ENCODE data around the gene KCTD16. TPM values are rescaled to one million over a fixed set of nuclear protein-coding genes. Genes with fewer than 3 reads are reported as not detected.

Gene KCTD16
- total RNA-seq, 1 experiment from 2014 or later, result 0.08 TPM

DNA sequence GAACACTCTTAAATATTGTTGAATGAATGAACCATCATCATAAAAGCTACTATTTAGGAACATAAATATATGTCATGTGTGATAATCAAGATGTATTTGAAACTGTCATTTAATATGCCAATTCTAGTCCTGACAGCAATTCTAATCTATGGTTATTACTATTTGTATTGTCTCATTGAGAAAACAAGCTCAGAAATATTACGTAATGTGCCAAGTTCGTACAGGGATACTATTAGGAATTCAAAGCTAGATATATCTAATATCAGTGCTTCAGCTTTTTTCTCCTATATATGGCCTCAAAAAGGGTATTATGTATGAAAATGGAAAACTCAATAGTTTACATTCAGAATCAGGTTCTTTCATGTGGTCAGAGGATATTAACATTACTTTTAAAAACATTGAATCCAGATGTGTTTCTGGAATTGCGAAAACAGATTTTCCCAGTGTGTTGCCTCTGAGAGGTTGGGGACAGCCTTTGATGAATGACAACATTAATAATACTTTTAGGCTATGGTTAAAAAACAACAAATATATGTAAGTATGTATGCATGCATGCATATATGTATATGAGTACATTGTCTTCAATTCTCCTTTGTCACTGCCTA, 95.1 kb downstream of the KCTD16 start:
- no peaks in the 10 kb centered on the region for H3K9me3 ChIP-seq (ENCODE audit: control insufficient read depth, insufficient read depth, low read depth, low read length)
- BruUV-seq (replicated peaks), result no TSS peak
- ChIA-PET CTCF (no interaction called here), POLR2A (no interaction called here)
- H3K4me3 ChIP-seq (ENCODE audit: low read depth in 2 of 2, low read length in 2 of 2), result no peak overlapping the region
- in situ Hi-C loops (cut with HindIII; ENCODE audit: low pct_unique_long_range_greater_than_20kb, low sequenced_read_pairs), result no loop called here
- no peaks in the 10 kb centered on the region; the same call in 1 of the 2 replicates for H3K27me3 ChIP-seq (ENCODE audit: control insufficient read depth, insufficient read depth, low read length)
- H3K27ac ChIP-seq (ENCODE audit: low read length), result no peak overlapping the region
- ATAC-seq, result no peak
- no peak for TF ChIP-seq POLR2AphosphoS5 (IDR thresholded peaks at IDR 0.05; ENCODE audit: low read depth, low read length)
- TF ChIP-seq TCF7L2 (IDR thresholded peaks at IDR 0.05; ENCODE audit: low read depth, low read length), result no peak
- TF ChIP-seq, protein P1, sequence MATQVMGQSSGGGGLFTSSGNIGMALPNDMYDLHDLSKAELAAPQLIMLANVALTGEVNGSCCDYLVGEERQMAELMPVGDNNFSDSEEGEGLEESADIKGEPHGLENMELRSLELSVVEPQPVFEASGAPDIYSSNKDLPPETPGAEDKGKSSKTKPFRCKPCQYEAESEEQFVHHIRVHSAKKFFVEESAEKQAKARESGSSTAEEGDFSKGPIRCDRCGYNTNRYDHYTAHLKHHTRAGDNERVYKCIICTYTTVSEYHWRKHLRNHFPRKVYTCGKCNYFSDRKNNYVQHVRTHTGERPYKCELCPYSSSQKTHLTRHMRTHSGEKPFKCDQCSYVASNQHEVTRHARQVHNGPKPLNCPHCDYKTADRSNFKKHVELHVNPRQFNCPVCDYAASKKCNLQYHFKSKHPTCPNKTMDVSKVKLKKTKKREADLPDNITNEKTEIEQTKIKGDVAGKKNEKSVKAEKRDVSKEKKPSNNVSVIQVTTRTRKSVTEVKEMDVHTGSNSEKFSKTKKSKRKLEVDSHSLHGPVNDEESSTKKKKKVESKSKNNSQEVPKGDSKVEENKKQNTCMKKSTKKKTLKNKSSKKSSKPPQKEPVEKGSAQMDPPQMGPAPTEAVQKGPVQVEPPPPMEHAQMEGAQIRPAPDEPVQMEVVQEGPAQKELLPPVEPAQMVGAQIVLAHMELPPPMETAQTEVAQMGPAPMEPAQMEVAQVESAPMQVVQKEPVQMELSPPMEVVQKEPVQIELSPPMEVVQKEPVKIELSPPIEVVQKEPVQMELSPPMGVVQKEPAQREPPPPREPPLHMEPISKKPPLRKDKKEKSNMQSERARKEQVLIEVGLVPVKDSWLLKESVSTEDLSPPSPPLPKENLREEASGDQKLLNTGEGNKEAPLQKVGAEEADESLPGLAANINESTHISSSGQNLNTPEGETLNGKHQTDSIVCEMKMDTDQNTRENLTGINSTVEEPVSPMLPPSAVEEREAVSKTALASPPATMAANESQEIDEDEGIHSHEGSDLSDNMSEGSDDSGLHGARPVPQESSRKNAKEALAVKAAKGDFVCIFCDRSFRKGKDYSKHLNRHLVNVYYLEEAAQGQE (IDR thresholded peaks at IDR 0.05; ENCODE audit: insufficient read depth in 1 of 2, low read depth in 2 of 2, low read length in 1 of 2), result no peak
- TF ChIP-seq SIN3A (IDR thresholded peaks at IDR 0.05; ENCODE audit: borderline replicate concordance, insufficient read depth, low read depth, low read length), result no peak
- TF ChIP-seq, protein P2, sequence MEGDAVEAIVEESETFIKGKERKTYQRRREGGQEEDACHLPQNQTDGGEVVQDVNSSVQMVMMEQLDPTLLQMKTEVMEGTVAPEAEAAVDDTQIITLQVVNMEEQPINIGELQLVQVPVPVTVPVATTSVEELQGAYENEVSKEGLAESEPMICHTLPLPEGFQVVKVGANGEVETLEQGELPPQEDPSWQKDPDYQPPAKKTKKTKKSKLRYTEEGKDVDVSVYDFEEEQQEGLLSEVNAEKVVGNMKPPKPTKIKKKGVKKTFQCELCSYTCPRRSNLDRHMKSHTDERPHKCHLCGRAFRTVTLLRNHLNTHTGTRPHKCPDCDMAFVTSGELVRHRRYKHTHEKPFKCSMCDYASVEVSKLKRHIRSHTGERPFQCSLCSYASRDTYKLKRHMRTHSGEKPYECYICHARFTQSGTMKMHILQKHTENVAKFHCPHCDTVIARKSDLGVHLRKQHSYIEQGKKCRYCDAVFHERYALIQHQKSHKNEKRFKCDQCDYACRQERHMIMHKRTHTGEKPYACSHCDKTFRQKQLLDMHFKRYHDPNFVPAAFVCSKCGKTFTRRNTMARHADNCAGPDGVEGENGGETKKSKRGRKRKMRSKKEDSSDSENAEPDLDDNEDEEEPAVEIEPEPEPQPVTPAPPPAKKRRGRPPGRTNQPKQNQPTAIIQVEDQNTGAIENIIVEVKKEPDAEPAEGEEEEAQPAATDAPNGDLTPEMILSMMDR (IDR thresholded peaks at IDR 0.05), result no peak
- no peaks in the 10 kb centered on the region for H3K36me3 ChIP-seq (ENCODE audit: control insufficient read depth, insufficient read depth, low read length)
- no peak for DNase-seq (ENCODE audit: low read depth, low spot score)
- intact Hi-C loops (cut with micrococcal nuclease; ENCODE audit: unreplicated experiment), result no loop called here
- H3K4me1 ChIP-seq (ENCODE audit: control insufficient read depth, insufficient read depth, low read length), result no peaks in the 10 kb centered on the region

DNA sequence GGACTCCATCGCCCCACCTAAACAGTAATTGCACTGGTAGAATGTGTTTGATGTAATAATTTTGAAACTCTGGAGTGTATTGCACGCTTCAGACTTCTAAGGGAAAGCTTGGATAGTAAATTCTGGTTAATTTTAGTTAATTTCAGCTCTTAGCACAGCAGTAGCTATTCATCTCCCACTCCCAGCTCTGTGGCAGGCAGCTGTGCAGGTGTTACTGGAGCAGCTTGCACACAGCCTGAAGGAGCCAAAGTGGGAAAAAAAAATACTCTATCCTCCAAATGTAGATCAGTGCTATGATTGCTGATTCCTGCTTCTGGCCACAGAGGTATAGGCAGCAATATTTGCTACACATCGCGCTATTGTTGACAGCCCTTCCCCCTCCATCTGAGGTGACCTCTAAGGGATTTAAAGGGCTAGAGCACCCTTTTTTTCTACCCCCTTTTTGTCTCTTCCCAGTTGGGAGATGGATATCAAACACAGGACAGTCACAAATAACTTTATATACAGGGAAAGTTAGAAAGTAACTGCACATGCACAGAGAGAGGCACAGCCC, 97.4 kb downstream of the KCTD16 start:
- no TSS peak for BruUV-seq (replicated peaks)
- no peaks in the 10 kb centered on the region for H3K36me3 ChIP-seq (ENCODE audit: control insufficient read depth, insufficient read depth, low read length)
- intact Hi-C loops (cut with micrococcal nuclease; ENCODE audit: unreplicated experiment) (no loop called here), in situ Hi-C loops (cut with HindIII; ENCODE audit: low pct_unique_long_range_greater_than_20kb, low sequenced_read_pairs) (no loop called here)
- TF ChIP-seq POLR2AphosphoS5 (IDR thresholded peaks at IDR 0.05; ENCODE audit: low read depth, low read length) (no peak), TCF7L2 (IDR thresholded peaks at IDR 0.05; ENCODE audit: low read depth, low read length) (no peak), SIN3A (IDR thresholded peaks at IDR 0.05; ENCODE audit: borderline replicate concordance, insufficient read depth, low read depth, low read length) (no peak)
- TF ChIP-seq, protein P2 (IDR thresholded peaks at IDR 0.05), result no peak
- TF ChIP-seq, protein P1 (IDR thresholded peaks at IDR 0.05; ENCODE audit: insufficient read depth in 1 of 2, low read depth in 2 of 2, low read length in 1 of 2), result no peak
- ATAC-seq, result no peak
- H3K4me1 ChIP-seq (ENCODE audit: control insufficient read depth, insufficient read depth, low read length), result no peaks in the 10 kb centered on the region
- DNase-seq (ENCODE audit: low read depth, low spot score), result no peak
- CTCF ChIA-PET, result no interaction called here
- H3K27me3 ChIP-seq (ENCODE audit: control insufficient read depth, insufficient read depth, low read length), result no peaks in the 10 kb centered on the region
- H3K27ac ChIP-seq (ENCODE audit: low read length), result no peak overlapping the region
- POLR2A ChIA-PET, result no interaction called here
- no peak overlapping the region for H3K4me3 ChIP-seq (ENCODE audit: low read depth in 2 of 2, low read length in 2 of 2)
- no peaks in the 10 kb centered on the region for H3K9me3 ChIP-seq (ENCODE audit: control insufficient read depth, insufficient read depth, low read depth, low read length)

Measured in Panc1 (cell line).